Endothelial cell (in vitro differentiated cells): ENCODE results near the gene NTM. TPM values are rescaled to one million over a fixed set of nuclear protein-coding genes. Genes with fewer than 3 reads are reported as not detected.

Source experiments
- DNase-seq: peaks from one replicate; pipeline ENCODE4 v3.0.0; 2021; ENCODE audit warnings: low spot score
- H3K27ac Mint-ChIP-seq: one replicate; pipeline ENCODE4 v1.8.0; 2021; ENCODE audit warnings: mixed read lengths, inconsistent platforms; ENCODE audit not compliant: unreplicated experiment
- H3K27me3 Mint-ChIP-seq: one replicate; pipeline ENCODE4 v1.8.0; 2021; ENCODE audit warnings: mild to moderate bottlenecking, moderate library complexity, mixed read lengths, inconsistent platforms; ENCODE audit not compliant: unreplicated experiment
- H3K36me3 Mint-ChIP-seq: one replicate; pipeline ENCODE4 v1.8.0; 2021; ENCODE audit warnings: mild to moderate bottlenecking, low read depth, mixed read lengths, inconsistent platforms; ENCODE audit not compliant: unreplicated experiment
- H3K4me1 Mint-ChIP-seq: one replicate; pipeline ENCODE4 v1.8.0; 2021; ENCODE audit warnings: mild to moderate bottlenecking, mixed read lengths, inconsistent platforms; ENCODE audit not compliant: unreplicated experiment
- H3K4me3 Mint-ChIP-seq: one replicate; pipeline ENCODE4 v1.8.0; 2021; ENCODE audit warnings: mild to moderate bottlenecking, mixed read lengths, inconsistent platforms; ENCODE audit not compliant: unreplicated experiment
- H3K9me3 Mint-ChIP-seq: one replicate; pipeline ENCODE4 v1.8.0; 2021; ENCODE audit warnings: mixed read lengths, inconsistent platforms; ENCODE audit not compliant: unreplicated experiment
- total RNA-seq: library from RNA; stranded (reverse); fragmentation: NEBNext Ultra II Directional; extraction: Animal tissue kit (Norgen Biotek cat#: 25700); gene quantifications from one replicate; pipeline ENCODE4 v1.2.1, GENCODE V29; 2021; ENCODE audit not compliant: unreplicated experiment
- TF ChIP-seq, protein P1 (sequence below): fragments of 200-600 bp; sonication (generic); IDR thresholded peaks from one replicate; pipeline ENCODE4 v1.5.0; 2021; ENCODE audit warnings: antibody characterized with exemption; ENCODE audit not compliant: unreplicated experiment

The NTM gene
- total RNA-seq, 1 donor from 2014 or later = 3.6 TPM

DNA sequence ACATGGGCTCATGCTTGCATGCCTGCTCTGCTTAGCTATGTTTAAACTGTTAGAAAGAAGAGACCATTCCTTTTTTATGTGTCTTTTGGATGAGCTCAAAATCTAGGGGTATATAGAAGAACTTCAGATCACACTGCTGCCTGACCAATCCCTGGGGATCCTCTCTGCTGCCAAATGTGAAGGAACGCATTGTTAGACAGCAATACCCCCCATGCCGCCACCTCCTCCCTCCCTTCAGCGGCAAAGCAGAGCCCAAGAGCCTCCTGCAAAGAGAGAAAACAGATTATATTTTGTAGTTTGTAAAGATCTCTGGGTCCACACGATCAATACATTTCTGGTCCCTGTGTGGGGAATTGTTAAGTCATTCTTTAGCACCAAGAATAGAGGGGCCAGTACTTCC lies 677.6 kb downstream of the NTM start:
- Mint-ChIP-seq H3K27me3 (peaks cover 5% of the 10 kb centered on the region), H3K4me3 (no peak overlapping the region), H3K4me1 (peaks cover 13% of the 10 kb centered on the region), H3K27ac (no peak overlapping the region), H3K36me3 (no peaks in the 10 kb centered on the region), H3K9me3 (no peaks in the 10 kb centered on the region)
- DNase-seq = no peak
- TF ChIP-seq, protein P1, sequence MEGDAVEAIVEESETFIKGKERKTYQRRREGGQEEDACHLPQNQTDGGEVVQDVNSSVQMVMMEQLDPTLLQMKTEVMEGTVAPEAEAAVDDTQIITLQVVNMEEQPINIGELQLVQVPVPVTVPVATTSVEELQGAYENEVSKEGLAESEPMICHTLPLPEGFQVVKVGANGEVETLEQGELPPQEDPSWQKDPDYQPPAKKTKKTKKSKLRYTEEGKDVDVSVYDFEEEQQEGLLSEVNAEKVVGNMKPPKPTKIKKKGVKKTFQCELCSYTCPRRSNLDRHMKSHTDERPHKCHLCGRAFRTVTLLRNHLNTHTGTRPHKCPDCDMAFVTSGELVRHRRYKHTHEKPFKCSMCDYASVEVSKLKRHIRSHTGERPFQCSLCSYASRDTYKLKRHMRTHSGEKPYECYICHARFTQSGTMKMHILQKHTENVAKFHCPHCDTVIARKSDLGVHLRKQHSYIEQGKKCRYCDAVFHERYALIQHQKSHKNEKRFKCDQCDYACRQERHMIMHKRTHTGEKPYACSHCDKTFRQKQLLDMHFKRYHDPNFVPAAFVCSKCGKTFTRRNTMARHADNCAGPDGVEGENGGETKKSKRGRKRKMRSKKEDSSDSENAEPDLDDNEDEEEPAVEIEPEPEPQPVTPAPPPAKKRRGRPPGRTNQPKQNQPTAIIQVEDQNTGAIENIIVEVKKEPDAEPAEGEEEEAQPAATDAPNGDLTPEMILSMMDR = no peak

DNA sequence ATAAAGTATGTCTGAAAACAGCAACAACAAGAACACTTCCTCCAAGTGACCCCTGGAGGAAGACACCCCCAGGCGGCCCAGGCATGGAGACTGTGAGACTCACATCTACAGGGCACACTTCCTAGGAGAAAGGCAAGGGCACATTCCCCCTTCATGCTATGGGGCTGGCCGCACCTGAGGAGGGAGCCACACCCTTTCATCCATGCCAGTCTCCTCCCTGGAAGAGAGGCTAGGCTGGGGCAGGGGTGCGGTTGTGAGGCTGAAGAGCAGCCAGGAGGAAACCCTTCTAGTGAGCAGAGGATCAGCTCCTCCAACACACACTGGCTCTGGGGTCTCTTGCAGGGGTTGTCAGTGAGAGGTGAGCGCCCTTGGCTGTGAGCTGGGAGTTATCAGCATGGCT lies 678.8 kb downstream of the NTM start:
- TF ChIP-seq, protein P1 = no peak
- no peaks in the 10 kb centered on the region for H3K36me3 Mint-ChIP-seq
- H3K27me3 Mint-ChIP-seq = peaks cover 3% of the 10 kb centered on the region
- no peak for DNase-seq
- no peak overlapping the region for H3K27ac Mint-ChIP-seq
- H3K4me3 Mint-ChIP-seq = no peak overlapping the region
- H3K4me1 Mint-ChIP-seq = peaks cover 13% of the 10 kb centered on the region
- no peaks in the 10 kb centered on the region for H3K9me3 Mint-ChIP-seq

DNA sequence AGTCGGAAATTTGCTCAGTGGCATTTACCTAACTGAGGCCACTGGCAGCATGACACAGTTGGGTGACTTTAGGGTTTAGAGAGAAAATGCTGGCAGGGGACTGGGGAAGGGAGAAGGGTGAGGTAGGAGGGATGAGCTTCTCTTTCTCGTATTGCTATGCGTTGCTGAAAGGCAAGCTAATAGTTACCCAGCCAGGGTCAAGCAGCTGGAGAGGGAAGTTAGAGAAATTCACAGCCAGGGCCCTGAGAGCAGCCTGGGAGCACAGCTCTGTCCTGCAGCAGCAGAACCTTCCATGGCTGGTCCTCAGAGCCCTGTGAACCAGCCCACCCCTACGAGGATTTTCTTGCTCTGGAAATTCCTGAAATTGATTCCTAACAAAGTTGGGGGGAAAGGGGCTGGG lies 679.6 kb downstream of the NTM start:
- TF ChIP-seq, protein P1 = no peak
- Mint-ChIP-seq H3K9me3 (no peaks in the 10 kb centered on the region), H3K36me3 (no peaks in the 10 kb centered on the region), H3K4me3 (no peak overlapping the region), H3K27ac (no peak overlapping the region), H3K4me1 (peaks cover 12% of the 10 kb centered on the region), H3K27me3 (peaks cover 3% of the 10 kb centered on the region)
- DNase-seq = no peak

DNA sequence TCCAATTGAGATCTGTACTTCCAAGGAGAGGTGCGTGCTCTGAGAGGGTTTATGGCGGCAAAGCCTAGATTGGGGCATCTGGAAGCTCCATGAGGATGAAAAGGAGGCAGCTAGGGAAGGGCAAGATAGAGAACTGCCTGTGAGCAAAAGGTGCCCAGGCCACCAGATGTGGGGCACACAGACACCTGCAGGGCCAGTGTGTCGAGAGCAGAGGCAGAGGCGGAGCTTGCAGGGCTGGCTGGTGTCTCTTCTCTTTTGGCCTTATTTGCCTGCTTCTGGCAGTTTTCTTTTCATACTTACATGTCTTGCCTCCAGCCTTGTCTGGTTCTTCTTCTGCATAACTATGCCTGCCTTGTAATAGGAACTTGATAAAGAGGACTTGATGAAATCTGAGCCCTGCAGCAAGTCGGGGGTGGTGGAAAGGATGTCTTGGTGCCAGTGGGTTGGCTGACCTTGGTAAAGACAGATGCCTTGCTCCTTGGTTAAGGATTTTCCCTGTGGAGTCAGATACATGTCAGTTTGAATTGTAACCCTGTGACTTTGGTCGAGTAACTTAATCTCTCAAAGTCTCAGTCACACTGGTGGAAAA lies 680.3 kb downstream of the NTM start:
- no peak overlapping the region for H3K27ac Mint-ChIP-seq
- H3K36me3 Mint-ChIP-seq = no peaks in the 10 kb centered on the region
- TF ChIP-seq, protein P1 = no peak
- H3K9me3 Mint-ChIP-seq = no peaks in the 10 kb centered on the region
- no peak for DNase-seq
- H3K4me3 Mint-ChIP-seq = no peak overlapping the region
- peaks cover 3% of the 10 kb centered on the region for H3K27me3 Mint-ChIP-seq
- H3K4me1 Mint-ChIP-seq = peaks cover 11% of the 10 kb centered on the region

DNA sequence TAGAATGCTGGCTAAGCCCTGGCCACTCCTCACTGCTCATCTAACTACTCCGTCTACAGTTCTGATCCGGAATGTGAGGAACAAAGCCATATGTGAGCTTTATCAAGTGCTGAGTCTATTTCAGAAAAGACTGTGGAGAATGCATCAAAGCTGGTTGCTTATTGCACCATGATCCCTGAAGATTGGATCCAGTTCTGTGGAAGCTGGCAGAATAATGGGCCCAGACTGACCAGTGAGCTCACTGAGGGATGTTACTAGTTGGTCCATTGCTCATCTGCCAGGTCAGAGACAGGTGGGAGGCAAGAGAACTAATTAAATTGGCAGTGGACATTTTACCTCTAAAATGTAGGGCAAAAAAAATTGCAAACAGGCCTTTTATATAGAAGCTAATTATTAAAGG lies 681.3 kb downstream of the NTM start:
- TF ChIP-seq, protein P1 = no peak
- Mint-ChIP-seq H3K9me3 (no peaks in the 10 kb centered on the region), H3K36me3 (no peaks in the 10 kb centered on the region), H3K4me3 (no peak overlapping the region), H3K27me3 (peaks cover 3% of the 10 kb centered on the region), H3K27ac (no peak overlapping the region), H3K4me1 (peaks cover 11% of the 10 kb centered on the region)
- no peak for DNase-seq
